ENCODE results near the gene BACH1.
A peak's percentile ranks its signal among the peaks of the same experiment; 100 is the strongest.

The BACH1 gene

DNA sequence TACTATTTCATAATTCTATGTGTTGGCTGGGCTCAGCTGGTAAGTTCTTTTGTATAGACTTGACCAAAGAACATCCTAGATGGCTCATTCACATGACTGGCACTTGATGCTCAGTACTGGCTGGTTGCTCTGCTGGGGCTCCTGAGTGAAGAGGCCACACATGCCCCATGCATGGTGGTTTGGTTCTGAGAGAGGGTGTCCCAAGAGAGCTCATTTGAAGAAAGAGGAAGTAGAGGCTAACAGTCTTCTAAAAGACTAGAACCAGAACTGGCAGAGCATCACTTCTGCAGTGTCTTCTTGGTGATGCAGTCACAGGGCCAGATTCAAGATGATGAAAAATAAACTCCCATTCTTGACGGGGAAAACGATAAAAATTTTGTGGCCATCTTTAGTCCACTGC lies 5.2 kb upstream of the BACH1 start:
- no peak for DNase-seq (ENCODE audit: low read depth)

DNA sequence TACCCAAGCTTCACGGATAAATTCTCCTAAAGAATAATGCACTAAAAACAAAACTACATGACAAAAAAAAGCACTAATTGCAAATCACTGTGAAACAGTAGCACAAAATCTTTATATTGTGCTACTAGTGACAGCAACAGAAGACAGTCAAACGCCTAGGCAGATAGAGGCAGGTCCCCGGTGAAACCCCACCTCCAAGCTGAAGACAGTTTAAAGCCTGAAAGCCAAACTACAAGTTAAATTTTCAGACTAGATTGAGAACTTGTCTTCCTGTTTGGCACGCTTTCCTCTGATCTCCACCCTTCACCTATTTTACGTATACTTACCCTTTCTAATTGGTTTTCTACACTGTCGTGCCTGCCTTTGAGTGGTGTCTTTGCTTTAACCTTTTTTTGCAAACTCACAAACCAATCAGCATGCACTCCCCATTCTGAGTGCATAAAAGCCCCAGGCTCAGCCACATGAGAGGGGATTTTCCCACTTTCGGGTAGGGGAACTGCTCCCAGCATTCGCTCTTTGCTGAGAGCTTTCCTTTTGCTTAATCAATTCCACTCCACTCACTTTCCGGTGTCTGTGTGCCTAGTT lies 3.6 kb upstream of the BACH1 start:
- DNase-seq (ENCODE audit: low read depth): peak; percentile 29

DNA sequence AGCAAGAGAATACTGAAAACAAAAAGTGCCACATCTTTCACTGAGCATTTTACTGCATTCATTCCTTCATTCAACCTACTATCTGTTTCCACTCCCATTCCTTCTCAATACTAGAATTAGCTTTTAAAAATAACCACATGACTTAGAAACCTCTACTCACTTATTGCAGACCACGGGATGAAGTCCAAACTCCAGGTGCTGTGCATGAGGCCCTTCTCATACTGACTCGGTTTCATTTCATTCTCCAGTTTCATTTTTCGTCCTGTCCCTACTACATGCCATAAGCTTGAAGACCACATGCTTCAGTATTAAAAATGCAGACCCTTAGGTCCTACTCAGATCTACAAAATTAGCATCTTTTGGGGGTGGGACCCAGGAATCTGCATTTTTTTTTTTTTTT lies 2.3 kb upstream of the BACH1 start:
- no peak for DNase-seq (ENCODE audit: low read depth)

DNA sequence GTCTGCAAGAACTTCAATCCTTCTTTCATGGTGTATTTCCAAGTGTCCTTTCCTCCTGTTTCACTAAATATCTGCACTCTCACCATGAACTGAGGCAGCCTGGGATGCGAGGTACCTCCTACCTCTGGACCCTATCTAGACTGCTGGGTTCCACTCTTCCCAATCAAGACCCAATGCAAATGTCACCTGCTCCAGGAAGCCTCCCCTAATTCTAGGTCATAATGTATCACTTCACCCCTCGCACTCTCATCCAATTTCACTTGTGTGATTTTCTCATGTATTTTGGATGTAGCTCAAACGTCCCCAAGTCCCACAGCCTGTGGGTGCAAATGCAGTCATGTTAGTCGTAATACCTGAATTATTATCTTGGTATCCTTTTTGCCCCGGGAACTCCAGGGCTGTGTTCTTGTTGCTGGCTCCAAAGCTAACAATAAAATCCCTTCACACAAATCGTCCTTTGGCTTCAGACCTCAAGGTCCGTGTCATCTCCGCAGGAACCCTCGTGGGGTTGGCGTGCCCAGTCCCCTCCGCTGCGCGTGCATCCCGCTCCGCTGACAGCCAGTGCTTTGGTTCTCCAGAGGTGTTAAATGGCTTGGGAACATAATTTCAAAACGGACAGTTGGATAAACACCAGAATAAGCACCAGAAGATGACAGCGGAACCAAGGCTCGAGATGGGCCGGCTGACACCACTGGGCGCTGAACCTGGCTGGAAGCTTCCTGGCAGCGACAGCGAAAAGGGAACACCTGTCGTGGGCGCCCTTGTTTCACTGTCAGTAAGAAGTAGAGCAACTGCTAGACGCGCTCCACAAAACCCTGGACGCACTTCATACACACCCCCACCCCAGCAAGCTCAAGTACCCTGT lies 1.0 kb upstream of the BACH1 start:
- DNase-seq (ENCODE audit: low read depth): no peak

DNA sequence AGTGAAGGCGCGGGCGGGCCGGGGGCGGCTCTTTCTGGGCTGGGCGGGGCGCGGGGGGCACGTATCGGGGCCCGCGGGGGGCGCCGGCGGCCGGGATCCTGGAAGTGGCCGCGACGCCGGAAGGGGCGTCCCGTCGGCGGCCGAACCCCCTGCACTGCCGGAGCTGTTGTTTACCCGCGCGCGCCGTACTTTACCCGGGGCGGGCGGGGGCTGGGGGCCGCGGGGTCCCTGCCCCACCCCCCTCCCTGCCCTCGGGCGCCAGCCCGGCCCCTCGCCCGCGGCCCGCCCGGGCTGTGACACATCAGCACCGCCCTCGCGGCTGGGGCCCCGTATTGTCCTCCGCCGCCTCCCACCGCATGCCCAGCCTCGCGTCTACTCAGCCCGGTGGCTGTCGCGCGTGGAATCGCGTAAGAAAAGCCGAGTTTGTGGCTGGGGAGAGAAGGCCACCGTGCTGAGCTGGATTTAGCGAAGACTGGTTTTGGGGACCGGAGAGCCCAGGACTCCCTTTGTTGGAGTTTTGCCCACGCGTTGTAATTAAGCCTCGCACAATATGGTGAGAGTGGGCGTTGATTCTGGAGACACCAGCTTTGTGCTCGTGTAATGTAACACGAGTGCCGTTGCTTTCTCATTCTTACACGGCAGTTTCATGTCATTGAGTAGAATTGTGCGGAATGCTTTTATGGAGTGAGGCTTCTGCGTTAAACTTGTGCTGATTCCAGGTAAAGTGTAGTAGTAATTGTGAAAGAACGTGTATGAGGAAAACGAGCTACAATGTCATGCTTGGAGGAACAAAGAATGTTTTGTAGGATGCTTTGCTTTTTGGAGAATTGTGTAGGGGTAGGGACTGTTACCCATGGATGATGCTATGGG lies 559 bp downstream of the BACH1 start:
- peak; percentile 57 for DNase-seq (ENCODE audit: low read depth)

DNA sequence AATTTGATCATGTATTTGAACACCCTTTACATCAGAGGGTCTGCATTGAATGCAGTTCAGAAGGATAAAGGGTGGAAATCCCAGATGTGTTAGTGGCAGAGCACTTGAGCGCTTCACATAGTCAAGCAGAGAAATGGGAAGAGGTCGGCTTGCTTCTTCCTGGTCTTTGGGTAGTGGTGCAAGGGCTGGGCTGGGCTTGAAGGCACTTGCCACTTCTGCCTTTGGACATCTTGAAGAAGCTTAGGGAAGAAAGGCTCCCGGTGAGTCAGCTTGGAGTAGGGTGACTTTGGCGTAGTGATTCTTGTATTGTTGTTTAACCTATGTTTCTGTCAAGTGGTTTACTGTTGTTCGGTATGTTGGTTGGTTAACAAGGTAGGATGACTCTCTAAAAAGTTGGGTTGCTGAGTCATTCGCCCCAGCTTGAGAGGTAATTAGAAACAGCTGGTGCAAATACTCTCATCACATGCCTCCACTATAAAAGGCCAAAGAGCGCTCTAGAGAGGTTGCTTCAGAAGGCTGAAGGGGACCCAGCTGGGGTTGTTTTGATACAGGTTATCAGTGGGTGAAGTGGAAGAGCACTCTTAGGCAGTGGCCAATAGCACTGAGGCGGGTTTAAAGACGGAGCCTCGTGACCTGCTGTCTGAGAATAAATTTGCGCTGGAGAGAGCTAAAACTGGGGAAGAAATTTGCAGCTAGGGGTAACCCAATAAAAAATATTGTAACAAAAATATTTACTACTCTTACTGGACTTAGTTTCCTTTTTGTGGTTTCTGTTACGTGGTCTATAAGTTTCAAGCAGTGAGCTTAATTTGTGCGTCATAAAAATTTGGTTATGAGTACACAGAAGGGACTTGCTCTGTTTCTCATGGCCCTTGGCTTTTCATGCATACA lies 1.4 kb downstream of the BACH1 start:
- peak; percentile 16 for DNase-seq (ENCODE audit: low read depth)

DNA sequence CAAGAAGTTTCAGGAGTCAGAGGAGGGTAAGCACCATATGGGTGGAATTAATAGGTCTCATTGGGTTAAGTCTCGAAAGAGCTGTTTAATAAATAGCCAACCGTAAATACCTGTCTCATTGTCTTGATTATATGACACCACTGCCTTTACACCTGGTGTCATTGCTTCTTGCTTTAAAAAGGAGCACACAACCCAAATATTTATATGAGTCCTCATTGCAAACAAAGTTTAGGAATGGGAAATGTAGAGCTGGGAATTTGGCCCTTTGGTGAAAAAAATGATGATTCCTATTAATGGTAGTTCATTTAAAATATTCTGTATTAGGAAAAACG lies 2.1 kb downstream of the BACH1 start:
- DNase-seq (ENCODE audit: low read depth): no peak

DNA sequence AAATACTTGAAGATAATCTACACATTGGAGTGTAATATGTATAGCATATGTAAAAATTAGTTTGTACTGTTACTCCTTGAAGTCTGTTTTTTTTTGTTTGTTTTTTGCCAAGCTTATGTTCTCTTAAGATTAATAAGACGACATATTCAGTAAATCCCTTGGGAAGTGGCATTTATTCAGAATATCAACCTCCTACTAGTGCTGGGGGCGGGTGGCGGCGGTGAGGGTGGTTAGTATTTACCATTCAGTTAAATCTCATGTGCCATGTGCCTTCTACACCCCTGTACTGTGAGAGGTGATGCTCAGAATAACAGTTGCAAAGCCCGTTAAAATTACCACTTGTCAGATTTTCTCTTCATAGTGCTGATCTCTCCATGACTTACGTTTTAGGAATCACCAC lies 3.0 kb downstream of the BACH1 start:
- DNase-seq (ENCODE audit: low read depth): no peak

DNA sequence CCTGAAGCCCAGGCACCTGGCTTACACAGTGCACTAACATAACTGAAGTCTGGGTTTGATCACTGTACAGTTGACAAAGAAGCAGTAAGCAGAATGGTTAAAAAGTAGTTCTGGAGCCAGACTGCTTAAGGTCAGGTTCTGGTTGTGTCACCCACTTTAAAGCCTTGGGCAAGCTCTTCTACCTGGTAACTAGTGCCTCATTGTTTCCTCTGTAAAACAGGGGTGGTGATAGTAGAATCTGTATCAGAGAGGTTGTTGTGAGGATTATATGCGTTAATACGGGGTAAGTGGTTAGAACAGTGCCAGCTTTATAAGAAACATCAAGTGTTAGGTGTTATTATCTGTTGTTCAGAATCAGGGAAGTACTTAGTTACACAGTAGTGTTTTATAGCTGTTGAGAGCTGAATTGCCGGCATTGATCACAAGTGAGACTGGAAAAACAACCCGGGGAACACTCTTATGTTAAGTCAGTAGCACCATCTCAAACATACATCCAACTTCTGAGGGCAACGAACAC lies 3.7 kb downstream of the BACH1 start:
- DNase-seq (ENCODE audit: low read depth): no peak

DNA sequence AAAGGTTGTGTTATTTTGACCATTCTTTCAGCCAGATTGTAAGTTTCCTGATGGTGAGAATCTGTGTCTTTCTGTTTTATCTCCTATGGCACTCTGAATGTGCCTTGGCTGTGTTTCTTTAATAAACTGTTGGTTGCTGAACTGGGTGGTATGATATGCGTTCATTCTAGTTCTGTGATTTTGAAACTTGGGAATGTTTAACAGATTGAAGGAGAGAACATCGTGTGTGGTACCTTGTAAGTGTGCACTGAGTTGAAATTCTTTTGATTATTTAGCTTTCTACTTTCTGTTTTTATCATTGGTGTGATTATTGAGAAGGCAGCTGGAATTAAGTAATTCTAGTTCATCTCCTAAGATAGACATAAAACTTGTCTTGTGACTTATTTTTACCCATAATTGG lies 4.6 kb downstream of the BACH1 start:
- DNase-seq (ENCODE audit: low read depth): no peak

DNA sequence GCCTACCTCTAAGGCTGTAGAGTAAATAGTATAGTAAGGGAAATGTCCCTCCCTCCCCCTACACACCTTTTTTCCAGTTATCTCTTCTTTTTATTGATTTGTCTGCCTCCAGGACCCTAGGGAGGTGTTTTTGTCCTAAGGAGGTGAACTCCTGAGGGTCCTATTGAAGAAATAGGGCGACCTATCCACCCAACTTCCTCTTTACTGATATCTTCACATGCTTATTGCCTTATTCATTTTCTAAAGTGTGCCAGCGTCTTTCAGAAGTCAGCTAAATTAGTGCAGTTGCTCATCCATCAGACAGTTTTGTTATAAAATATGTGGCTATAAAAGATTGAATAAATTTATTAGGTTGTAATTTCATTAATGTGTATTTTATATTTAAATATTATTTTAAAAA lies 5.9 kb downstream of the BACH1 start:
- no peak for DNase-seq (ENCODE audit: low read depth)

DNA sequence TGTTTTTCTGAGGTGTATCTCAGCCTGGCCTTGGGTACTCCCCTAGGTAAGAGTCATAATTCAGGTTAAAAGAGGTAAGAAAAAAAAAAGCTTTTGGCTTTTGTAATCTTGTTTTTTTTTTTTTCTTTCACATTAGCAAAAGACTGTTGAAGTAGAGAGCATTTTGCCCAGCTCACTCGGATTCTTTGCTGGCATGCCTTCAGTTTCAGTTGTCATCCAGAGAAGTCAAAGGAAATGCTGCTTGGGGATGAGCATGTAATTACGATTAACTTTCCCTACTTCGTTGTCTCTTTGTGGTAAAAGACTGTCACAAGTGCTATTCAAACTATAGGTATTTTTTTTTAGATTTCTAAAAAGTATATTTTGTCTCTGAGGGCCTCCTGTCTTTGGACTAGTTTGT lies 6.3 kb downstream of the BACH1 start:
- no peak for DNase-seq (ENCODE audit: low read depth)

DNA sequence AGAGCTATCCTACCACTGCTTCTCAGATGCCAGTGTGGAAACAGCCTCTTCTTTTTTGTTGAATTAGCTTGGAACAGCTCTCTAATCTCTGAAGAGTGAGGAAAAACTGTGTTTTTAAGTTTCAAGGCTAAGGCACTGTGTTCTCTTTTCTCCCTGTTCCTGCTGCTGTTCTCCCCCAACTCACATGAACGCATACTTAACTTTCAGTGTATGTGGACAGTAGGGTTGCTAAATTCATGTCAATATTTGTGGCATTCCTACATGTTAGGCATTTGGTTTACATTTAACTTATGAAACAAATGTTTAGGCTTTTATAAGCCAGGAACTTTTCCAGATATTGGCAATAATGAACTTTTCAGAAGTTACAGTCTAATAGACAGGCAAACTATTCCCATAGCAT lies 6.8 kb downstream of the BACH1 start:
- DNase-seq (ENCODE audit: low read depth): no peak

DNA sequence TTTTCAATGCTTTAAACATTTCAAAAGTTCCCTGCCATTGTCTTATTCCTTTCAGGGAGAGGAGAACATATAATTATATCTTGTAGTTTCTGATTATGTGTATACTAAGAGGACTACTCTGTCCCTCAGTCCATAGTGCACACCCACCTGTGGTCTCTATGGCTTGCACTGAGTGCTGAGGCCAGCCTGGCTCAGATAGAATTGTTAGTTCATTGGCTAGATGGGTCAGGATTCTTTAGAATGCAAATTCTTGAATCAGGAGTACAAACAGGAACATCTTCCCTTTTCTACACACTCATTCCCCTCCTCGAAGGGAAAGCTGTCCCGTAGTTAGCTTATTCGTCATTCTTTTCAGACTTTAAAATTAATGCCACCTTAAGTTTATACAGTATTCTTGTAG lies 8.2 kb downstream of the BACH1 start:
- DNase-seq (ENCODE audit: low read depth): no peak

DNA sequence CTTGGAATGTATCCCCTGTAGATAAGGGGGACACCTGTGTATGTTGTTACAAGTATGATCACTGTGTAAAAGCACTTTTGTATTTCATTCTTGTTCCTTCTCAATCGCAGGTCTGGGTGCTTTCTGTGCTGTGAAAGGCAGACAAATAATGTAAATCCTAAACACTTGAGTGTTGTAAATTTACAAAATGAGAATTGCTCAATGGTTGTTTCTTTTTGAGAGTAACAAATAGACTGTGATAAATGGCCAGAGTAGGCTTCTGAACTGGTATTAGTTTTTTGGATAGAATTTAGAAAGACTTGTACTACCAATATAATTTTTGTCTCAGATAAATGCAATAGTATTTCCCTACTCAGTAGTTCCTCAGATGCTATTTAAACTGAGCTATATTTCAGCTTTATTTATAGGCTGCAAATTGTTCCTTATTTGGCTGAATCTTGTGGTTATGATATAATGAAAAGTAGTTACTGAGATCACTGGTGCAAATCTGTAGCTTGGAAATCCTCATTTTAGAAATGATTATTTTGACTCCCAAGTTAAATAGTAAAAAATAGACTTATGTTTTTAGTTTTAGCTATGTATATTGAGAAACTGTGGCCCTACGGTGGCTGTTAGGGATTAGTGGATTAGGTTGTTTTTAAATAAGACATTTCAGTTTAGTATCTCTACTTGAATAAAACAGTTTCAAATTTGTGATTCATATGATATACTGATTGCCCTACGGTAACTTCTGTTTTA lies 9.2 kb downstream of the BACH1 start:
- DNase-seq (ENCODE audit: low read depth): no peak

DNA sequence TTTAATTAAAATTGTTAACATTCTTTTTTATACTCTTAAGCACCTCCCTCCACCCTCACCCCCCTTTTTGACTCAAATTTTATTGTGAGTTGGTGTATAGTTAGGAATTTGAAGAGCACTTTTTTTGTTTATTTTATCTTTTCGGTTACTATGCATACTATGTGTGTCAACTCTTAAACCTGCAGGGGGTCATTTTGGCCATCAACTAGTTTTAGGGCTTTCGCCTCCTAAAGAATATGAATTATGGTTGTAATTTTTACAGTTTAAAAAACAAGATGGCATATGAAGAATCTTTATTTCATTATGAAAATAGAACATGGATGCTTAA lies 9.7 kb downstream of the BACH1 start:
- no peak for DNase-seq (ENCODE audit: low read depth)

DNA sequence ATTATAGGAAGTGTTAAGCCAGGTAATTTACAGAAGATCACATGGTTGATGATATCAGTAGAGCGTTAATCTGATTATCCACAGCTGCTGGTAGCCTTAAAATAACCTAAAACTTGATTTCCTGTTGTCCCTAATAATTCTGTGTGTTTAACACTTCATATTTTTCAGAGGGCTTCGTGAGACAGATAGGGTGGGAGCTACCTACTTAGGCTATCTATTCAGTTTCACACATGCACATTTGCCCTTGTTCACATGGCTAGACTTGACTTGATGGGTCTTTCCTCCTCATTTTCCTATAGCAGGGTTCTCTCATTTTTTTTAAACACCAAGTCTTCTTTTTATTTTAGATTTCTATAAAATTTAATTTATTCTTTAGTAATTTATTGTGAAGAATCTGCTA lies 11.0 kb downstream of the BACH1 start:
- no peak for DNase-seq (ENCODE audit: low read depth)

DNA sequence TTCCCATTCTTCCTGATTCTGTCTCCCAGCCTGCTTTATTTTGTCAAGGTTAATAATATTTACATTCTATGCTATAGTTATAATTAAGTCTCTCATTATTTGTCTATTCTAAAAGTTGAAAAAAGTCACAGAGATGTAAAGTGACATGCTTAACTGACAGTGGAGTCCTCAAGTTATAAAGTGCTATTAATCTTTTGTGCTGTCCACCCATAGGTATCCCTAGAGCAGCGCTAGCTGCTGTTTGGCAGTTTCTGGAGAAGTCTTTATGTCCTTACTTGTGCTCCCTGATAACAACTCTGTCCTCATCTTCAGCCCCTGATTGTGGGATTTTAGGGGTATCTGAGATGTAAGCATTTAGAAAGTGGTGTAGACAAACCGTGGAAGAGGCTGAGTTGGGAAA lies 13.1 kb downstream of the BACH1 start:
- DNase-seq (ENCODE audit: low read depth): no peak

DNA sequence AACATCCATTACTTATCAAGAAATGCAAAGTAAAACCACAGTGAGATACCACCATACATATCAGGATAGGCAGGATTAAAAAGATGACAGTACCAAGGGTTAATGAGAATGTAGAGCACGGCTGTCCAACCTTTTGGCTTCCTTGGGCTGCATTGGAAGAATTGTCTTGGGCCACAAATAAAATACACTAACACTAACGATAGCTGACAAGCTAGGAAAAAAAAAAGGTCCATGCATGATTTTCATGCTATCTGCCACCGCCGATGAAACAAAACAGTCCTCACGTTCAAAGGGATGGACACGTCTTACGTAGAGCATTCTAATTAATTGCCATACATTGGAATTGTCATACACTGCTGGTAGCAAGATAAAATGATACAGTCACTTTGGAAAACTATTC lies 14.3 kb downstream of the BACH1 start:
- DNase-seq (ENCODE audit: low read depth): no peak

DNA sequence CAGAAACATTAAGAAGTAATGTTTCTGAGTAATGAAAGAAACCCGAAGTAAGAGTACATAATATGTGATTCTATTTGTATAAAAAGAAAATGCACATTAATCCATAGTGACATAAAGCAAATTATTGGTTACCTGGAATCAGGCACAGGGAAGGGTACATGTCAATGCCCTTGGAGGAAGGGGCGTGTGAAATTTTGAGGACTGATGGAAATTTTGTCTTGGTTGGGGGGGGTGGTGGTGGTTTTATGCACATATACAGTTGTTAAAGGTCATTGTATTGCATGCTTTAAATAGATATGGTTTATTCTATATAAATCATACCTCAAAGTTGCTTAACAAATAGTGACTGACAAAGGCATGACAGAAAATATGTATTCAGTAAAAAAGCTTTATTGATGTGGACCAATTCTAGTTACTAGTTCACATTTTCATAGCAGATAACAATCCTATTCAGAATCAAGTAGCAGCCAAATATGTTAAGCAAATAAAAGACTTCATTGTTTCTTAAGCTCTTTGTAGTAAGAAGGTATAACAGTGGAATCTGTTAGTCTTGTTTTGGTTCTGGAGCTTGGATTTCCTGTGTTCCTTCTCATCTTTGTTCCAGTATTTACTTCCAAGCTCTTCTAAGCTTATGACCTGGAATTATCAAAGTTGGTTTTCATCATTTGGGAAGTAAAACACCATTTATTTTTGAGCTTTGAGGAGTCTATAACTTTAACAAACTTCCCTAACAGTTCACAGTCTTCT lies 15.1 kb downstream of the BACH1 start:
- DNase-seq (ENCODE audit: low read depth): no peak

Data from T follicular helper cell (primary cell).